Central memory CD4-positive, alpha-beta T cell (primary cell): ENCODE results near the gene MAN2A2.

Experiments used
- DNase-seq: peaks from one replicate; pipeline ENCODE4 v3.0.0; 2022

Gene MAN2A2

GRCh38 chr15:90970274-90970673 is 67.2 kb downstream of the MAN2A2 start:
- DNase-seq: no peak

GRCh38 chr15:90972133-90972532 is 69.0 kb downstream of the MAN2A2 start:
- DNase-seq: no peak
